ENCODE results near the gene CHPF2. TPM values are rescaled to one million over a fixed set of nuclear protein-coding genes. Genes with fewer than 3 reads are reported as not detected.

The CHPF2 gene
- total and polyA plus RNA-seq, 2 experiments from 2014 or later: 51.0 to 70.0 TPM

GRCh38 chr7:151278949-151279348 lies 46.7 kb downstream of the CHPF2 start:
- Histone ChIP-seq H3K4me2 (no peak overlapping the region), H4K20me1 (ENCODE audit: insufficient read depth, poor library complexity, severe bottlenecking) (no peaks in the 10 kb centered on the region), H3K4me1 (ENCODE audit: insufficient read depth) (no peaks in the 10 kb centered on the region), H3K27me3 (peaks cover 4% of the 10 kb centered on the region), H3K9me3 (ENCODE audit: low read depth) (no peaks in the 10 kb centered on the region), H3K9me2 (replicated peaks; ENCODE audit: insufficient read depth) (no peaks in the 10 kb centered on the region), H3K36me3 (replicated peaks; ENCODE audit: insufficient read depth, low read depth) (no peaks in the 10 kb centered on the region), H3K4me3 (no peak overlapping the region), H3K27ac (no peak overlapping the region), H3K79me2 (no peaks in the 10 kb centered on the region), H2AFZ (no peak overlapping the region)
- WGBS (ENCODE audit: low lambda C conversion rate, missing lambda C conversion rate): 85% methylated on average over 12 of the region's 12 CpGs
- DNase-seq (ENCODE audit: low spot score): no peak
- TF ChIP-seq EZH2phosphoT487 (IDR thresholded peaks at IDR 0.05; ENCODE audit: low read depth, severe bottlenecking, unreplicated experiment): no peak
- no peak for TF ChIP-seq CTCF (IDR thresholded peaks at IDR 0.05; ENCODE audit: poor library complexity)
- TF ChIP-seq EZH2 (IDR thresholded peaks at IDR 0.05; ENCODE audit: borderline replicate concordance): no peak

- 85% methylated on average over 5 of the region's 5 CpGs for WGBS (ENCODE audit: low lambda C conversion rate, missing lambda C conversion rate)
- Histone ChIP-seq H4K20me1 (ENCODE audit: insufficient read depth, poor library complexity, severe bottlenecking) (no peaks in the 10 kb centered on the region), H3K4me3 (no peak overlapping the region), H3K4me1 (ENCODE audit: insufficient read depth) (no peaks in the 10 kb centered on the region), H3K9me2 (replicated peaks; ENCODE audit: insufficient read depth) (no peaks in the 10 kb centered on the region), H3K4me2 (no peak overlapping the region), H3K36me3 (replicated peaks; ENCODE audit: insufficient read depth, low read depth) (no peaks in the 10 kb centered on the region), H2AFZ (no peak overlapping the region), H3K27ac (no peak overlapping the region), H3K79me2 (no peaks in the 10 kb centered on the region), H3K27me3 (peaks cover 7% of the 10 kb centered on the region), H3K9me3 (ENCODE audit: low read depth) (no peaks in the 10 kb centered on the region)
- TF ChIP-seq CTCF (IDR thresholded peaks at IDR 0.05; ENCODE audit: poor library complexity) (no peak), EZH2 (IDR thresholded peaks at IDR 0.05; ENCODE audit: borderline replicate concordance) (no peak), EZH2phosphoT487 (IDR thresholded peaks at IDR 0.05; ENCODE audit: low read depth, severe bottlenecking, unreplicated experiment) (no peak)
- no peak for DNase-seq (ENCODE audit: low spot score)
Measured at GRCh38 chr7:151279868-151280267, 47.6 kb downstream of the CHPF2 start.

- Histone ChIP-seq H3K36me3 (replicated peaks; ENCODE audit: insufficient read depth, low read depth) (no peaks in the 10 kb centered on the region), H3K4me3 (no peak overlapping the region), H2AFZ (no peak overlapping the region), H3K27ac (no peak overlapping the region), H3K9me2 (replicated peaks; ENCODE audit: insufficient read depth) (no peaks in the 10 kb centered on the region), H3K4me1 (ENCODE audit: insufficient read depth) (no peaks in the 10 kb centered on the region), H3K79me2 (no peaks in the 10 kb centered on the region), H4K20me1 (ENCODE audit: insufficient read depth, poor library complexity, severe bottlenecking) (no peaks in the 10 kb centered on the region), H3K4me2 (no peak overlapping the region), H3K9me3 (ENCODE audit: low read depth) (no peaks in the 10 kb centered on the region), H3K27me3 (peaks cover 8% of the 10 kb centered on the region)
- no peak for DNase-seq (ENCODE audit: low spot score)
- TF ChIP-seq CTCF (IDR thresholded peaks at IDR 0.05; ENCODE audit: poor library complexity) (no peak), EZH2 (IDR thresholded peaks at IDR 0.05; ENCODE audit: borderline replicate concordance) (no peak), EZH2phosphoT487 (IDR thresholded peaks at IDR 0.05; ENCODE audit: low read depth, severe bottlenecking, unreplicated experiment) (no peak)
- 92% methylated on average over 9 of the region's 9 CpGs for WGBS (ENCODE audit: low lambda C conversion rate, missing lambda C conversion rate)
Measured at GRCh38 chr7:151280388-151281019, 48.2 kb downstream of the CHPF2 start.
